HuH-7.5 (cell line): Measurements from ENCODE around the gene MEGF10.
"Not testable (repeated sequence)": the region's sequence is repeated elsewhere in the genome, so short reads cannot be mapped to it uniquely, and the experiment has no call there.

Source experiments
- DNase-seq: peaks from one replicate; pipeline ENCODE4 v3.0.0; 2011; ENCODE audit warnings: low spot score

MEGF10 gene

GRCh38 chr5:127290019-127290945 lies at the start of gene MEGF10:
TSS of gene MEGF10 (plus strand) at chr5:127290796. CDS start at chr5:127331309, 40,513 bp downstream.
- DNase-seq, result peak; percentile 49

GRCh38 chr5:127243011-127243410 lies 47.6 kb upstream of the MEGF10 start:
- no peak for DNase-seq

GRCh38 chr5:127254729-127255284 lies 35.8 kb upstream of the MEGF10 start:
- DNase-seq, result no peak

GRCh38 chr5:127256886-127257597 lies 33.6 kb upstream of the MEGF10 start:
- no peak for DNase-seq

GRCh38 chr5:127260686-127261085 lies 29.9 kb upstream of the MEGF10 start:
- DNase-seq, result no peak

GRCh38 chr5:127265473-127265872 lies 25.1 kb upstream of the MEGF10 start:
- DNase-seq, result not testable (repeated sequence)

- not testable (repeated sequence) for DNase-seq
Measured at GRCh38 chr5:127268342-127268741, 22.3 kb upstream of the MEGF10 start.

- DNase-seq, result not testable (repeated sequence)
Measured at GRCh38 chr5:127270713-127271112, 19.9 kb upstream of the MEGF10 start.

- DNase-seq, result no peak
Measured at GRCh38 chr5:127275641-127276193, 14.9 kb upstream of the MEGF10 start.

GRCh38 chr5:127280491-127281220 lies 9.9 kb upstream of the MEGF10 start:
- DNase-seq, result no peak

- DNase-seq, result no peak
Measured at GRCh38 chr5:127281609-127282008, 9.0 kb upstream of the MEGF10 start.

- no peak for DNase-seq
Measured at GRCh38 chr5:127288676-127289075, 1.9 kb upstream of the MEGF10 start.

GRCh38 chr5:127290946-127291693 lies 524 bp downstream of the MEGF10 start:
- no peak for DNase-seq

GRCh38 chr5:127292030-127292735 lies 1.6 kb downstream of the MEGF10 start:
- no peak for DNase-seq

GRCh38 chr5:127293373-127293772 lies 2.8 kb downstream of the MEGF10 start:
- no peak for DNase-seq

- DNase-seq, result no peak
Measured at GRCh38 chr5:127294829-127295228, 4.2 kb downstream of the MEGF10 start.

GRCh38 chr5:127295454-127295853 lies 4.9 kb downstream of the MEGF10 start:
- DNase-seq, result no peak

- DNase-seq, result no peak
Measured at GRCh38 chr5:127296321-127296720, 5.7 kb downstream of the MEGF10 start.

- DNase-seq, result not testable (repeated sequence)
Measured at GRCh38 chr5:127296894-127297293, 6.3 kb downstream of the MEGF10 start.

- DNase-seq, result no peak
Measured at GRCh38 chr5:127297348-127298035, 6.9 kb downstream of the MEGF10 start.
